MCF 10A (cell line): Measurements from ENCODE around the gene SOS2. TPM values are rescaled to one million over a fixed set of nuclear protein-coding genes. Genes with fewer than 3 reads are reported as not detected.

ENCODE experiments used
- BruUV-seq: library from RNA; stranded (reverse); fragments of 400-500 nt; replicated peaks from 2 replicates; lab custom pipeline; 2021; lab: Mats Ljungman, UMichigan
- CTCF ChIA-PET: fragments of 300-600 bp; sonication (Branson Sonifier 250); formaldehyde crosslinking; extraction: SDS; loops from one replicate; lab custom pipeline; 2021; ENCODE audit warnings: antibody characterized with exemption, inconsistent platforms; lab: Yijun Ruan, JAX
- POLR2A ChIA-PET: fragments of 300-600, 350-650 bp; sonication (Branson Sonifier 250); formaldehyde crosslinking; extraction: SDS; loops from one replicate; lab custom pipeline; 2020; ENCODE audit warnings: antibody characterized with exemption, inconsistent platforms; lab: Yijun Ruan, JAX
- DNase-seq: peaks from one replicate; pipeline ENCODE4 v3.0.0-alpha.2; 2018; ENCODE audit not compliant: unreplicated experiment
- H3K27ac Mint-ChIP-seq: one replicate; pipeline ENCODE4 v1.8.0; 2022; ENCODE audit warnings: mild to moderate bottlenecking, low read depth, mixed read lengths; ENCODE audit not compliant: unreplicated experiment
- H3K27me3 Mint-ChIP-seq: one replicate; pipeline ENCODE4 v1.8.0; 2022; ENCODE audit warnings: mixed read lengths; ENCODE audit not compliant: insufficient read depth, unreplicated experiment
- H3K36me3 Mint-ChIP-seq: one replicate; pipeline ENCODE4 v1.8.0; 2022; ENCODE audit warnings: mild to moderate bottlenecking, moderate library complexity, mixed read lengths; ENCODE audit not compliant: insufficient read depth, unreplicated experiment
- H3K4me1 Mint-ChIP-seq: one replicate; pipeline ENCODE4 v1.8.0; 2022; ENCODE audit warnings: mixed read lengths; ENCODE audit not compliant: insufficient read depth, unreplicated experiment
- H3K4me3 Mint-ChIP-seq: one replicate; pipeline ENCODE4 v1.8.0; 2022; ENCODE audit warnings: mild to moderate bottlenecking, moderate library complexity, mixed read lengths; ENCODE audit not compliant: unreplicated experiment
- H3K9me3 Mint-ChIP-seq: one replicate; pipeline ENCODE4 v1.8.0; 2022; ENCODE audit warnings: mixed read lengths; ENCODE audit not compliant: unreplicated experiment
- intact Hi-C: fragments of 100-400 bp; cut with micrococcal nuclease; formaldehyde crosslinking; loops from 2 replicates; pipeline ENCODE4 v1.14.1; 2022
- total RNA-seq: library from RNA; stranded (reverse); gene quantifications from 2 replicates; pipeline ENCODE4 v1.2.3, GENCODE V29; 2022
- TF ChIP-seq, protein P1 (sequence below): fragments of 200-600 bp; IDR thresholded peaks from one replicate; pipeline ENCODE4 v1.8.0; 2022; ENCODE audit warnings: antibody characterized with exemption, mild to moderate bottlenecking; ENCODE audit not compliant: unreplicated experiment

The SOS2 gene
- total RNA-seq, 1 experiment from 2014 or later: 19.0 TPM

- intact Hi-C loops: no loop called here
- H3K9me3 Mint-ChIP-seq: no peaks in the 10 kb centered on the region
- H3K27me3 Mint-ChIP-seq: no peaks in the 10 kb centered on the region
- no TSS peak for BruUV-seq
- ChIA-PET POLR2A (interaction anchor here (1.0 to 2.2 kb wide), 3 partner anchors 9 to 228 kb away, joined by 3 to 8 read pairs (median 4); no protein-coding TSS in a partner anchor), CTCF (interaction anchor here (1.2 to 8.5 kb wide), 4 partner anchors 13 to 239 kb away, joined by 4 to 57 read pairs (median 6); partner anchors contain the start of gene NEMF)
- no peak overlapping the region for H3K27ac Mint-ChIP-seq
- no peak overlapping the region for H3K4me3 Mint-ChIP-seq
- DNase-seq: no peak
- H3K4me1 Mint-ChIP-seq: peaks cover 2% of the 10 kb centered on the region
- peaks cover 6% of the 10 kb centered on the region for H3K36me3 Mint-ChIP-seq
- TF ChIP-seq, protein P1, sequence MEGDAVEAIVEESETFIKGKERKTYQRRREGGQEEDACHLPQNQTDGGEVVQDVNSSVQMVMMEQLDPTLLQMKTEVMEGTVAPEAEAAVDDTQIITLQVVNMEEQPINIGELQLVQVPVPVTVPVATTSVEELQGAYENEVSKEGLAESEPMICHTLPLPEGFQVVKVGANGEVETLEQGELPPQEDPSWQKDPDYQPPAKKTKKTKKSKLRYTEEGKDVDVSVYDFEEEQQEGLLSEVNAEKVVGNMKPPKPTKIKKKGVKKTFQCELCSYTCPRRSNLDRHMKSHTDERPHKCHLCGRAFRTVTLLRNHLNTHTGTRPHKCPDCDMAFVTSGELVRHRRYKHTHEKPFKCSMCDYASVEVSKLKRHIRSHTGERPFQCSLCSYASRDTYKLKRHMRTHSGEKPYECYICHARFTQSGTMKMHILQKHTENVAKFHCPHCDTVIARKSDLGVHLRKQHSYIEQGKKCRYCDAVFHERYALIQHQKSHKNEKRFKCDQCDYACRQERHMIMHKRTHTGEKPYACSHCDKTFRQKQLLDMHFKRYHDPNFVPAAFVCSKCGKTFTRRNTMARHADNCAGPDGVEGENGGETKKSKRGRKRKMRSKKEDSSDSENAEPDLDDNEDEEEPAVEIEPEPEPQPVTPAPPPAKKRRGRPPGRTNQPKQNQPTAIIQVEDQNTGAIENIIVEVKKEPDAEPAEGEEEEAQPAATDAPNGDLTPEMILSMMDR: no peak
Measured at GRCh38 chr14:50091240-50091913, 140.0 kb downstream of the SOS2 start.

- POLR2A ChIA-PET: interaction anchor here (0.5 to 1.0 kb wide), 2 partner anchors 23 to 109 kb away, joined by 3 read pairs; no protein-coding TSS in a partner anchor
- no peak overlapping the region for H3K4me3 Mint-ChIP-seq
- H3K36me3 Mint-ChIP-seq: no peaks in the 10 kb centered on the region
- H3K9me3 Mint-ChIP-seq: no peaks in the 10 kb centered on the region
- intact Hi-C loops: no loop called here
- no peak for DNase-seq
- peaks cover 12% of the 10 kb centered on the region for H3K4me1 Mint-ChIP-seq
- CTCF ChIA-PET: interaction anchor here (0.5 to 8.5 kb wide), 4 partner anchors 13 to 226 kb away, joined by 5 to 57 read pairs (median 10); no protein-coding TSS in a partner anchor
- BruUV-seq: no TSS peak
- H3K27me3 Mint-ChIP-seq: no peaks in the 10 kb centered on the region
- TF ChIP-seq, protein P1: no peak
- H3K27ac Mint-ChIP-seq: no peak overlapping the region
Measured at GRCh38 chr14:50089208-50089607, 142.2 kb downstream of the SOS2 start.

DNA sequence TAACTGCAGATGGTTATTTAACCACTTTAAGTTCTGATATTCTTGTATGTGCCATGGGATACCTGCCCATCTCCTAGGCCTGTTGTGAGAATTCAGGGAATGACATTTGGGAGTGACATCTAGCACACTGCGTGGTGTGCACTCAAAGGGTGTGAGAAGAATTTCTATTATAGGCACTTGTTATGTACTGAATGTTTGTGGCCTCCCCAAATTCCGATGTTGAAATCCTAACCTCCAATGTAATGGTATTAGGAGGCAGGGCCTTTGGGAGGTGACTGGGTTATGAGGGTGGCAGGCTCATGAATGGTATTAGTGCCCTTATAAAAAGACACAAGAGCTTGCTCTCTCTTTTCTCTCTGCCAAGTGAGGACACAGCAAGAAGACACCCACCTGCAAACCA lies 142.6 kb downstream of the SOS2 start:
- H3K4me3 Mint-ChIP-seq: no peak overlapping the region
- no peaks in the 10 kb centered on the region for H3K9me3 Mint-ChIP-seq
- no peak for DNase-seq
- no peaks in the 10 kb centered on the region for H3K36me3 Mint-ChIP-seq
- BruUV-seq: no TSS peak
- CTCF ChIA-PET: interaction anchor here (0.5 to 8.5 kb wide), 7 partner anchors 14 to 236 kb away, joined by 3 to 57 read pairs (median 5); partner anchors contain the start of genes NEMF and VCPKMT
- H3K4me1 Mint-ChIP-seq: peaks cover 12% of the 10 kb centered on the region
- intact Hi-C loops: no loop called here
- no peaks in the 10 kb centered on the region for H3K27me3 Mint-ChIP-seq
- POLR2A ChIA-PET: interaction anchor here (0.7 to 1.4 kb wide), 4 partner anchors 11 to 237 kb away, joined by 3 to 4 read pairs (median 4); partner anchors contain the start of gene NEMF
- no peak overlapping the region for H3K27ac Mint-ChIP-seq
- TF ChIP-seq, protein P1: no peak

DNA sequence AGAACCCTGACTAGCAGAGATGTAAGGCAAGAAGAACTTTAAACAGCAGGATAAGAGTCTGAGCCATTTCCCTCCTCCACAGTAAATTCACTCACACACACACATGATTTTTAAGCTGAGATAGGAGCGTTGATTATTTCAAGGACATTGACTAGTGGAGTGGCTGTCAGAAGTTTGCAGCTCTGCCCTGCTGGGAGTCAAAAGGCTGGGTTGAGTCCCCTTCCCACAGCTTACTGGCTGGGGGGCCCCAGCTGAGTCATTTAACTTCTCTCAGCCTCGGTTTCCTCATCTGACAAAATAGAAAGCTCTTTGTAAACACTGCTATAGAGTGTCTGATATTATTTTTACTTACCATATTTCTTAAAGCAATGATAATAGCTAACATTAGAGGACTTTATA lies 143.3 kb downstream of the SOS2 start:
- Mint-ChIP-seq H3K4me3 (no peak overlapping the region), H3K27ac (no peak overlapping the region), H3K36me3 (no peaks in the 10 kb centered on the region), H3K27me3 (no peaks in the 10 kb centered on the region), H3K4me1 (peaks cover 16% of the 10 kb centered on the region), H3K9me3 (no peaks in the 10 kb centered on the region)
- TF ChIP-seq, protein P1: no peak
- DNase-seq: no peak
- BruUV-seq: no TSS peak
- POLR2A ChIA-PET: interaction anchor here (0.7 to 1.4 kb wide), 5 partner anchors 12 to 236 kb away, joined by 3 to 4 read pairs (median 4); partner anchors contain the start of gene NEMF
- intact Hi-C loops: no loop called here
- CTCF ChIA-PET: interaction anchor here (1.0 to 8.5 kb wide), 6 partner anchors 15 to 236 kb away, joined by 3 to 57 read pairs (median 5); partner anchors contain the start of genes NEMF and VCPKMT
